ENCODE measurements around the gene SYT4.

- no peak for TF ChIP-seq SP1 (IDR thresholded peaks at IDR 0.05)
- no peak for TF ChIP-seq ELF4 (IDR thresholded peaks at IDR 0.05)
- no peak for TF ChIP-seq TARDBP (IDR thresholded peaks at IDR 0.05)
These were observed 54.8 kb downstream of the SYT4 start for GRCh38 chr18:43222501-43222900.

All from HEK293T (cell line).